Parathyroid adenoma (tissue), 2 donors: ENCODE measurements around the gene LINC00237.

ENCODE experiments used
- H2AFZ ChIP-seq: fragments of 300-600 bp; sonication (generic); one replicate; pipeline ENCODE4 v1.7.0; 2017; ENCODE audit warnings: antibody characterized with exemption, mild to moderate bottlenecking
- H3K27ac ChIP-seq: fragments of 300-600 bp; sonication (generic); one replicate; pipeline ENCODE4 v1.7.0; 2017
- H3K27me3 ChIP-seq: fragments of 300-600 bp; sonication (generic); one replicate; pipeline ENCODE4 v1.7.0; 2017; ENCODE audit warnings: low read length; ENCODE audit not compliant: control insufficient read depth, insufficient read depth
- H3K36me3 ChIP-seq: fragments of 300-600 bp; sonication (generic); one replicate; pipeline ENCODE4 v1.7.0; 2017; ENCODE audit warnings: low read length; ENCODE audit not compliant: control insufficient read depth, insufficient read depth
- H3K4me1 ChIP-seq: fragments of 300-600 bp; sonication (generic); one replicate; pipeline ENCODE4 v1.7.0; 2017; ENCODE audit warnings: control low read depth
- H3K4me2 ChIP-seq: fragments of 300-600 bp; sonication (generic); one replicate; pipeline ENCODE4 v1.7.0; 2017; ENCODE audit warnings: low read length
- H3K4me3 ChIP-seq: fragments of 300-600 bp; sonication (generic); one replicate; pipeline ENCODE4 v1.7.0; 2017; ENCODE audit warnings: low read depth, low read length
- H3K79me2 ChIP-seq: fragments of 300-600 bp; sonication (generic); one replicate; pipeline ENCODE4 v1.7.0; 2017; ENCODE audit warnings: control low read depth
- H3K9ac ChIP-seq: fragments of 300-600 bp; sonication (generic); one replicate; pipeline ENCODE4 v1.7.0; 2017; ENCODE audit warnings: mild to moderate bottlenecking
- H3K9me3 ChIP-seq: fragments of 300-600 bp; sonication (generic); one replicate; pipeline ENCODE4 v1.7.0; 2017; ENCODE audit warnings: low read length; ENCODE audit not compliant: control insufficient read depth
- TF ChIP-seq, protein P1 (sequence below): fragments of 300-600 bp; sonication (generic); IDR thresholded peaks from one replicate; pipeline ENCODE4 v1.7.0; 2017; ENCODE audit warnings: antibody characterized with exemption, mild to moderate bottlenecking
- donor health status: primary hyperparathyroidism.

LINC00237 gene

DNA sequence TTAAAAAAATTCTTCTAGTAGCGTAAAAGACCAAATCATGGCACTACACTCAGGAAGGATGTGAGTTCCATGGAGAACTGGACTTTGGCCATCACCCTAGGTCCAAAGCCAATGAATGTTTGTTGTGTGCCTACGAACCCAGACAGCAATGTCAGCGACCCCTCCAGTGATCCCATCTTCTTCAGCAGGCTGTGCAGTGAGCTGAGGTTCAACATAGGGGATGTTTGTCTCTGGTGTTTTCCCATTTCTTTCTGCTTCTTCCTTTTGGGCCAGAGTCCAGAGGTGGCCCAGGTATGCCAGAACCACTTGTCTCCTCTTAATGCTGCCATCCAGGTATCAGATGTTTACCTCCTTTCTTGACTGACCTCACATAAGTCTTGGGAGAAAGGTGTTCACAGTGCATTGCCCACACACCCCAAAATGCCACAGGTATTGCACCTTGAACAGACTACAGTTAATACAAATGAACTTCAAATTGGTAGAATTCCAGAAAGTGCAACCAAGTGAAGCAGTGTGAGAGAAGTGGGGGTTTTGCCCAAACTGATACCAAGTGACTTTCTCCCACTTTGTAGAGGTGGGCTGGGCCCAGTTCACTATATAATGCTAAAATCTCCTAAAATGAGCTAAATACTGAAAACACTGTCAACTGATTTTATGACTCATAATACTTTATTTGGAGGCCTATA, 33.9 kb upstream of the LINC00237 start:
- no peak overlapping the region for H2AFZ ChIP-seq

DNA sequence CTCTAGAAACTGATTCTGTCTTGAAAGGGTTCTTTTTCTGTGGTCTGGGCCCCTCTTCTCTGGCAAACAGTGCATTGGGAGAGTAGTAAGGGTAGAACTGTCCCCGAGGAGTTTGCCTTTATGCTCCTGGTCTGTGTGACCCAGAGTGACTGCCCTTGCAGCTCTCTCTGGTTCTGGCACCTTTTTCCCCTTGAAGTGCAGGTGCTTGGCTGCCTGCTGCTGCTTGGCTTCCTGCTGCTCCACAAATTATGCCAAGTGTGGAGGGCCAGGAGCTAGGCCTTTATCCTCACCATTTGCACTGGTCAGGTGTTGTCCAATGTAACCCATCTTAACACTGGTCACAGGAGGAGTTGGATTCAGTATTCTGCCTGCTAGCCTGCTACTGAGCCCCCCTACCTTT, 30.9 kb upstream of the LINC00237 start:
- no peaks in the 10 kb centered on the region for H3K4me1 ChIP-seq
- no peaks in the 10 kb centered on the region for H3K27me3 ChIP-seq
- H3K4me2 ChIP-seq = no peak overlapping the region
- H2AFZ ChIP-seq = no peak overlapping the region
- H3K36me3 ChIP-seq = no peaks in the 10 kb centered on the region
- H3K4me3 ChIP-seq = no peak overlapping the region
- no peak overlapping the region for H3K27ac ChIP-seq
- H3K79me2 ChIP-seq = no peaks in the 10 kb centered on the region
- H3K9ac ChIP-seq = no peak overlapping the region
- H3K9me3 ChIP-seq = no peaks in the 10 kb centered on the region
- TF ChIP-seq, protein P1, sequence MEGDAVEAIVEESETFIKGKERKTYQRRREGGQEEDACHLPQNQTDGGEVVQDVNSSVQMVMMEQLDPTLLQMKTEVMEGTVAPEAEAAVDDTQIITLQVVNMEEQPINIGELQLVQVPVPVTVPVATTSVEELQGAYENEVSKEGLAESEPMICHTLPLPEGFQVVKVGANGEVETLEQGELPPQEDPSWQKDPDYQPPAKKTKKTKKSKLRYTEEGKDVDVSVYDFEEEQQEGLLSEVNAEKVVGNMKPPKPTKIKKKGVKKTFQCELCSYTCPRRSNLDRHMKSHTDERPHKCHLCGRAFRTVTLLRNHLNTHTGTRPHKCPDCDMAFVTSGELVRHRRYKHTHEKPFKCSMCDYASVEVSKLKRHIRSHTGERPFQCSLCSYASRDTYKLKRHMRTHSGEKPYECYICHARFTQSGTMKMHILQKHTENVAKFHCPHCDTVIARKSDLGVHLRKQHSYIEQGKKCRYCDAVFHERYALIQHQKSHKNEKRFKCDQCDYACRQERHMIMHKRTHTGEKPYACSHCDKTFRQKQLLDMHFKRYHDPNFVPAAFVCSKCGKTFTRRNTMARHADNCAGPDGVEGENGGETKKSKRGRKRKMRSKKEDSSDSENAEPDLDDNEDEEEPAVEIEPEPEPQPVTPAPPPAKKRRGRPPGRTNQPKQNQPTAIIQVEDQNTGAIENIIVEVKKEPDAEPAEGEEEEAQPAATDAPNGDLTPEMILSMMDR = no peak

More for the DNA sequence above, 33.9 kb upstream of the LINC00237 start:
- Histone ChIP-seq H3K27ac (no peak overlapping the region), H3K27me3 (no peaks in the 10 kb centered on the region), H3K4me3 (no peak overlapping the region), H3K4me2 (no peak overlapping the region), H3K9ac (no peak overlapping the region), H3K4me1 (no peaks in the 10 kb centered on the region), H3K79me2 (no peaks in the 10 kb centered on the region), H3K9me3 (no peaks in the 10 kb centered on the region), H3K36me3 (no peaks in the 10 kb centered on the region)
- TF ChIP-seq, protein P1 = no peak

DNA sequence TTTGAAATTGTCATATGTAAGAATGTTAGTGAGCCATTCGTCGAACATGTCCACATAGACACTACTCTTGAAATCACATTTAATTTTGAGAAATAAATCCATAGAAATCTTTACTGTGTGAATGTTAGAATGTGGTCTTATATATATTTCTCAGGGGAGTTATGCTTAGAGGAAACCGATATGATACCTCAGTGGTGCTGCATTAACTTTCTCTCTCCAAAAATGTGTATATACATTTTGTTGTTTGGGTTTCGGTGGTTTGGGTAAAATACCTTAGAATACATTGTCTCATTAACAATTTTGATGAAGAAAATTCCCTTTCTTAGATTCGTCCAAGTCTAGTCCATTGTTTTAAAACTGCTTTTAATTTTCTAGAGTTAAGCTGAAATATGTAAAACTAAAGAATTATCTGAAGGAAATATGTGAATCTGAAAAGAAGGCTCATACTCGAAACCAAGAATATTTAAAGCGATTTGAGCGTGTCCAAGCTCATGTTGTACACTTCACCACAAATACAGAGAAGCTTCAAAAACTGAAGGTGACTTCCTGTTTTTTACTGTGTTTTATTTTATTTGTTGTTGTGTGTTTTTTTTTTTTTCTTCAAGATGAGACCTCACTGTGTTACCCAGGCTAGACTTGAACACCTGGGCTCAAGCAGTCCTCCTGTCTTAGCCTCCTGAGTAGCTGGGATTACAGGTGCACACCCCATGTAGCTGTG, 30.0 kb upstream of the LINC00237 start:
- no peak overlapping the region for H3K9ac ChIP-seq
- H3K4me2 ChIP-seq = no peak overlapping the region
- no peak overlapping the region for H2AFZ ChIP-seq
- no peaks in the 10 kb centered on the region for H3K36me3 ChIP-seq
- H3K79me2 ChIP-seq = no peaks in the 10 kb centered on the region
- TF ChIP-seq, protein P1 = no peak
- no peaks in the 10 kb centered on the region for H3K27me3 ChIP-seq
- no peaks in the 10 kb centered on the region for H3K9me3 ChIP-seq
- H3K27ac ChIP-seq = no peak overlapping the region
- H3K4me3 ChIP-seq = no peak overlapping the region
- no peaks in the 10 kb centered on the region for H3K4me1 ChIP-seq

DNA sequence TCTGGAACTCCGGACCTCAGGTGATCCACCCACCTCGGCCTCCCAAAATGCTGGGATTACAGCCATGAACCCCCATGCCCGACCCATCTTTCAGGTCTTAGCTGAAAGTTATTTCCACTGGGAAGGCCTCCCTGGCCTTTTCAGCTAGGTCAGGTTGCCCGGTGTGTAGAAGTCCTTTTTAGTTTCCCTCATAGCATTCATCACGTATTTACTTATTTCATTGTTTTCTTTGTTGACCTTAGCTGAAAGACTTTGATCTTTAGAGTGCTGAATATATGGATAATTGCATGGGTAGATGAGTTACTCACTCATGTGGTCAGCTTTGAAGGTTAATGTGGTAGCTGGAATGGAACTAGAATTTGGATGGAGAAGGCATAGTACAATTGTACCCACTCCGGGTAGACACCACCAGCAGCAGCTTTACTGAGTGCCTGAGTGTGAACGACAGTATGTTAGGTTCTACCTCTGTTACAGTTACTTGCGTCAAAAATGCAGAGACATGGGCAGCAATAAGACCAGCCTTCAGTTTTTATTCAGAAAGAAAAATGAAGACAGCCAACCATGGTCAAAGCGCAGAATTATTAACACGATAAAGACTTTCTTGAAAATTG, 28.8 kb upstream of the LINC00237 start:
- Histone ChIP-seq H3K4me3 (no peak overlapping the region), H3K4me1 (no peaks in the 10 kb centered on the region), H3K9ac (no peak overlapping the region), H3K36me3 (no peaks in the 10 kb centered on the region), H3K4me2 (no peak overlapping the region), H2AFZ (no peak overlapping the region), H3K27ac (no peak overlapping the region), H3K9me3 (no peaks in the 10 kb centered on the region), H3K79me2 (no peaks in the 10 kb centered on the region), H3K27me3 (no peaks in the 10 kb centered on the region)
- TF ChIP-seq, protein P1 = no peak
